RWPE2 (cell line): ENCODE data around the gene TENM4.

ENCODE experiments used
- ATAC-seq: fragments of 200-7000 bp; cut with Tn5 transposase; 3 replicates; pipeline ENCODE4 v1.9.1; 2021; ENCODE audit warnings: low read depth
- DNase-seq: peaks from one replicate; pipeline ENCODE4 v3.0.0-alpha.2; 2020; ENCODE audit warnings: low spot score
- H3K27ac ChIP-seq: fragments of 450-650 bp; 2 replicates; pipeline ENCODE4 v1.5.1; 2017; ENCODE audit warnings: mild to moderate bottlenecking; ENCODE audit not compliant: poor library complexity, severe bottlenecking
- H3K27me3 ChIP-seq: fragments of 250-450 bp; sonication (Bioruptor Pico); 2 replicates; pipeline ENCODE4 v1.5.1; 2021; ENCODE audit warnings: mild to moderate bottlenecking, moderate library complexity; ENCODE audit not compliant: insufficient read depth, poor library complexity, severe bottlenecking
- H3K36me3 ChIP-seq: fragments of 250-450 bp; sonication (Bioruptor Pico); 2 replicates; pipeline ENCODE4 v1.5.1; 2020; ENCODE audit warnings: low read depth, mild to moderate bottlenecking, moderate library complexity
- H3K4me1 ChIP-seq: fragments of 250-450 bp; sonication (Bioruptor Pico); 2 replicates; pipeline ENCODE4 v1.5.1; 2021; ENCODE audit warnings: mild to moderate bottlenecking, moderate library complexity; ENCODE audit not compliant: insufficient read depth, poor library complexity, severe bottlenecking
- H3K4me3 ChIP-seq: fragments of 250-450 bp; sonication (Bioruptor Pico); 2 replicates; pipeline ENCODE4 v1.5.1; 2021; ENCODE audit warnings: mild to moderate bottlenecking, moderate library complexity; ENCODE audit not compliant: severe bottlenecking
- H3K9me3 ChIP-seq: fragments of 250-450 bp; sonication (Bioruptor Pico); 2 replicates; pipeline ENCODE4 v1.5.1; 2021; ENCODE audit warnings: mild to moderate bottlenecking, moderate library complexity; ENCODE audit not compliant: severe bottlenecking
- TF ChIP-seq, protein P1 (sequence below): fragments of 450-650 bp; IDR thresholded peaks from one replicate; pipeline ENCODE4 v1.5.1; 2017; ENCODE audit warnings: mild to moderate bottlenecking, moderate library complexity; ENCODE audit not compliant: poor library complexity, severe bottlenecking

TENM4 gene

DNA sequence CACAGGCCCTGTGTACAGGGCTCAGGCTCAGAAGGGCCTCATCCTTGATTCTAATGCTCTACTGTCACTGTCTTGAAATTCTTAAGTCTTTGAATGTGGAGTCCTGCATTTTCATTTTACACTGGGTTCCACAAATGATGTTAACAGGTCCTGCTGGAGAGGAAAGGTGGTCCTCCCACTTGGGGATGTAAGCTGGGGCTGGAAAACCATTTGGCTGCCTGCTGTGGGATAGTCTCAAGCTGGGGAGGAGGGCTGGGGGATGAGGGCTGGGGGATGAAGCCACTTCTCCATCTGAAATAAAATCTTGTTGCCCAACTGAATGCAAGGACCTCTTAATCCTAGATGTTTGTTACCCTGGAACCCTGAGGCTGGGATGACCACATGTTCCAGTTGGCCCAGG is 423.0 kb downstream of the TENM4 start:
- H3K27ac ChIP-seq: no peak overlapping the region
- no peak overlapping the region for H3K4me3 ChIP-seq
- H3K27me3 ChIP-seq: no peaks in the 10 kb centered on the region
- DNase-seq: no peak
- TF ChIP-seq, protein P1, sequence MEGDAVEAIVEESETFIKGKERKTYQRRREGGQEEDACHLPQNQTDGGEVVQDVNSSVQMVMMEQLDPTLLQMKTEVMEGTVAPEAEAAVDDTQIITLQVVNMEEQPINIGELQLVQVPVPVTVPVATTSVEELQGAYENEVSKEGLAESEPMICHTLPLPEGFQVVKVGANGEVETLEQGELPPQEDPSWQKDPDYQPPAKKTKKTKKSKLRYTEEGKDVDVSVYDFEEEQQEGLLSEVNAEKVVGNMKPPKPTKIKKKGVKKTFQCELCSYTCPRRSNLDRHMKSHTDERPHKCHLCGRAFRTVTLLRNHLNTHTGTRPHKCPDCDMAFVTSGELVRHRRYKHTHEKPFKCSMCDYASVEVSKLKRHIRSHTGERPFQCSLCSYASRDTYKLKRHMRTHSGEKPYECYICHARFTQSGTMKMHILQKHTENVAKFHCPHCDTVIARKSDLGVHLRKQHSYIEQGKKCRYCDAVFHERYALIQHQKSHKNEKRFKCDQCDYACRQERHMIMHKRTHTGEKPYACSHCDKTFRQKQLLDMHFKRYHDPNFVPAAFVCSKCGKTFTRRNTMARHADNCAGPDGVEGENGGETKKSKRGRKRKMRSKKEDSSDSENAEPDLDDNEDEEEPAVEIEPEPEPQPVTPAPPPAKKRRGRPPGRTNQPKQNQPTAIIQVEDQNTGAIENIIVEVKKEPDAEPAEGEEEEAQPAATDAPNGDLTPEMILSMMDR: no peak
- no peak for ATAC-seq
- H3K4me1 ChIP-seq: no peaks in the 10 kb centered on the region
- H3K36me3 ChIP-seq: no peaks in the 10 kb centered on the region
- no peaks in the 10 kb centered on the region for H3K9me3 ChIP-seq

DNA sequence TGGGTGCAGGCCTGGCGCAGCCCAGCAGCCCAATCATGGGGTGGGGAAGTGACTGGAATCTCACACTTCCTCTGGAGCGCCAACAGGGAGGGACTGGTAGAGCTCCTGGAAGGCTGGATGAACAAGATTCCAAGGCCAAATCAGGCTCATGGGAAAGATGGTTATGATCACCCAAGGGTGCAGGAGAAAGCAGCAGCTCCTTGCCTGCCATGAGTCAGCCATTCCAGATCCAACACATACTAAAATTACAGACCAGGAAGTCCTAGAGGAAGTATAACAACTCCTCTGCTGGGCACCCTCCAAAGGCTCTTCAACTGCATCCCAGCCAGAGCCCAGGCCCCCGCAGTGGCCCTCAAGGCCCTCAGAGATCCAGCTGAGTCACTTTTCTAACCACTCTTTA is 427.3 kb downstream of the TENM4 start:
- ATAC-seq (no peak), DNase-seq (no peak)
- TF ChIP-seq, protein P1: no peak
- Histone ChIP-seq H3K9me3 (no peaks in the 10 kb centered on the region), H3K27me3 (no peaks in the 10 kb centered on the region), H3K36me3 (no peaks in the 10 kb centered on the region), H3K4me1 (no peaks in the 10 kb centered on the region), H3K27ac (no peak overlapping the region), H3K4me3 (no peak overlapping the region)

DNA sequence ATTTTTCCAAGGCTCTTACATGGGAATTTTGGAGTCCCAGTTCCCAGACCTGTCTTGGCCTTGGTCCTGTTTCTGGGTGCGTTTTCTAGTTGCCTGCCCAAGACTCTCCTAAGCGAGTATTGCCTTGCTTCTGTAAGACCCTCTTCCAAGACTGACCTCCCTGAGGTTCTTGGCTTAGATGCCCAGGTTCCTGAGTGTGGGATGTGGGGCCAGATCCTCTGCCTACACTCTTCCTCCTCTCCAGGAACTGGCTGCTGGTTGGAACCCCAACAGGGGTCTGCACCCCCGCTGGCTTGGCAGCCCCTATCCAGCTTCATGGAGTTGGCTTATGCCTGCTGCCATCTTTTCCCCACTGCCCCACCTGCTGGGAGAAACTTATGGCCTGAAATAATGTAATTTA is 429.5 kb downstream of the TENM4 start:
- ATAC-seq (no peak), DNase-seq (no peak)
- H3K27ac ChIP-seq: no peak overlapping the region
- no peaks in the 10 kb centered on the region for H3K9me3 ChIP-seq
- H3K36me3 ChIP-seq: no peaks in the 10 kb centered on the region
- H3K27me3 ChIP-seq: no peaks in the 10 kb centered on the region
- TF ChIP-seq, protein P1: no peak
- H3K4me1 ChIP-seq: no peaks in the 10 kb centered on the region
- no peak overlapping the region for H3K4me3 ChIP-seq

DNA sequence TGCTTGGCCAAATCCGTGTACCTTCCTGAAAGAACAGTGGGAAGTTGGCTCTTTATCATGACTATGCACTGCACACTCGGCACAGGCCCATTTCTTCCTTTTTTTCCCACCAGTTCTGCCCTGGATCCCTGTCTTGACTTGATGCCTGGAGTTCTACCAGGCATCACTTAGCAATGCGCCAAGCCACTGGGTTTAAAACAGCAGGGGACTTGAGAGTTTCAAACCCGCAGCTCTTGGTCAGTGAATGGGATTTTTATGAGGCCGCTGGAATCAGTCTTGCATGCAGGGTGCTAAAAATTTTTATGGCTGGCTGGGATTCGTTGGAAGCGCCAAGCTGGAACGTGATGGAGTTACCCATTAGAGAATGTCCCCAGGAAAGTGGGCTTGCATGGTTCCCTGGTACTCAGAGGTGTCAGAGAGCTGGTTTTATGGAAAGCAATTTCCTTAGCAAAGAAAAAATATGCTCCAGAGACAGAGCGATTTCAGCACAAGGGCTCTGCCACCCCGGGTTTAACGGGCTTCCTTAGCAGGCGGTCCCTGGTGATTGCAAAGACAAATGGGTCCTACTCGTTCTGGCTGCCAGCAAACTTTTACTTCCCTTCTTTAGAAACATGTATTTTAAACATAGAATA is 432.9 kb downstream of the TENM4 start:
- TF ChIP-seq, protein P1: no peak
- Histone ChIP-seq H3K9me3 (no peaks in the 10 kb centered on the region), H3K36me3 (no peaks in the 10 kb centered on the region), H3K4me1 (no peaks in the 10 kb centered on the region), H3K27me3 (no peaks in the 10 kb centered on the region), H3K27ac (no peak overlapping the region), H3K4me3 (no peak overlapping the region)
- no peak for DNase-seq
- ATAC-seq: no peak

DNA sequence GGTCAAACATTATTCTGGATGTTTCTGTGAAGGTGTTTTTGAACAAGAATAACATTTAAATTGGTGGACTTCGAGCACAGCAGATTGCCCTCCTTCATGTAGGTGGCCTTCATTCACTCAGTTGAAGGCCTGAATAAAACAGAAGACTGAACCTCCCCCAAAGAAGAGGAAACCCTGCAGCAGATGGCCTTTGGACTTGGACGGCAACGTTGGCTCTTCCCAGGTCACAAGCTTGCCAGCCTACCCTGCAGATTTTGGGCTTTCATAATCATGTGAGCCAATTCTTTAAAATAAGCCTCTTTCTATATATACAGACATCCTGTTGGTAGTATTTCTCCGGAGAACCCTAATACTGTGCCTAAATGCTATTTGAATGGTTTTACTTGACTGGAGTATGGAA is 434.0 kb downstream of the TENM4 start:
- ATAC-seq (no peak), DNase-seq (no peak)
- TF ChIP-seq, protein P1: no peak
- Histone ChIP-seq H3K9me3 (no peaks in the 10 kb centered on the region), H3K27me3 (no peaks in the 10 kb centered on the region), H3K4me1 (no peaks in the 10 kb centered on the region), H3K4me3 (no peak overlapping the region), H3K27ac (no peak overlapping the region), H3K36me3 (no peaks in the 10 kb centered on the region)
